Upper lobe of left lung (tissue), 4 donors: ENCODE measurements around the gene ROBO1.

Experiments used
- CTCF ChIP-seq, 6 experiments: fragments of 450-650 bp in 4 of 6; fragments of 200-600 bp in 2 of 6; sonication (generic) in 2 of 6; IDR thresholded peaks; one replicate each; pipeline ENCODE4 v1.5.1; 2016 to 2019; ENCODE audit warnings: antibody characterized with exemption in 6 of 6
- POLR2A ChIP-seq, 4 donors: fragments of 450-650 bp; IDR thresholded peaks; one replicate each; pipeline ENCODE4 v1.5.1; 2016 to 2017; ENCODE audit warnings: antibody characterized with exemption in 4 of 4, mild to moderate bottlenecking in 2 of 4
- POLR2AphosphoS5 ChIP-seq, 2 donors: sonication (generic); formaldehyde crosslinking; IDR thresholded peaks; one replicate each; pipeline ENCODE4 v1.5.1; 2017; ENCODE audit warnings: antibody characterized with exemption in 2 of 2

GRCh38 chr3:78589778-78590177 lies 1178.0 kb downstream of the ROBO1 start:
- TF ChIP-seq CTCF (IDR thresholded peaks at IDR 0.05), result no peak
- TF ChIP-seq POLR2AphosphoS5 (IDR thresholded peaks at IDR 0.05), result no peak
- TF ChIP-seq POLR2A (IDR thresholded peaks at IDR 0.05), result no peak
